Suppressor macrophage treated with lipopolysaccharide for 1 hour (primary cell): ENCODE data around the gene RRP7A.
"Not testable (repeated sequence)": the region's sequence is repeated elsewhere in the genome, so short reads cannot be mapped to it uniquely, and the experiment has no call there.

ENCODE experiments used
- DNase-seq, 3 donors: peaks; one replicate each; pipeline ENCODE4 v3.0.0-alpha.2; 2020 to 2022

The RRP7A gene

GRCh38 chr22:42493393-42493792 is 26.2 kb downstream of the RRP7A start:
- no peak for DNase-seq

DNA sequence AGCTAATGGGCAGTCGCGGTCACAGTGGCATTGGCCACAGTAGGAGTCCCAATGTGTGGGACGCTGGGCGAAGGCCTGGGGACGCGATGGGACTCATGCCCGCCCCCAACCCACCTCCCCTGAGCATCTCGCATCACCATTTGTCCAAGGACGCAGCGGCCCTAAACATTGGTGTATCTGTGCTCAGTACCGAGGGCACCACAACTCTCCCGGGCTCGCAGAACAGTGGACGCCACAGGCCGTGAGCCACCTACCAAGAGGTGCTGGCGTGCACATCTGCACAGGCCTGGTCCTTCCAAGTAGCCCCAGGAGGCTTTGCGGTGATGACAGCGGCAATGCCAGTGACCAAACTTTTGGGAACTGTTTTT is 27.3 kb downstream of the RRP7A start:
- no peak for DNase-seq

DNA sequence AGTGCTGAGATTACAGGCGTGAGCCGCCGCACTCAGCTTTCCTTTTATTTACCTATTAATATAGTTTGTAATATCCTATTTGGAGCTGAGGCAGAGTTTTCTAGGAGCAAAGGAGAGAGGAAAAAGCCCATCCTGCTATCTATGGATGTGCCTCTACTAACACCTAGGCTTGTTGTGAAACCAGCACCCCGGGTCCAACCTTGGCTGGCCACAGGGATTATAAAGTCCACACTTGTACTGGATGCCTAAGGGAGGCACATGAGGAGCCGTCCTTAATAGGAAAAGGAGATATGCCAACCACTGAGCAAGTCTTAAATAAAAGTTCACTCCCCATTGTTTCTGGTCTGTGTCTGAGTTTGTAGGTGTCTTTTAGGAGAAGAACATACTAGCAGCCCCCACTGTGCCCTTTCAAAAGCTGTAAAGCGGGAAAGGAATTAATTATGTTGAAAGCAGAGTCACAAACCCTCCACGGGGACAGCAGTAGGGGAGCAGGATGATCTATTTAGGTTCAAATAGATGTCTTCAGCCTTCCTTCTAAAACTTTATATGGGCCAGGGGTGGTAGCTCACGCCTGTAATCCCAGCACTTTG is 29.3 kb downstream of the RRP7A start:
- no peak for DNase-seq

DNA sequence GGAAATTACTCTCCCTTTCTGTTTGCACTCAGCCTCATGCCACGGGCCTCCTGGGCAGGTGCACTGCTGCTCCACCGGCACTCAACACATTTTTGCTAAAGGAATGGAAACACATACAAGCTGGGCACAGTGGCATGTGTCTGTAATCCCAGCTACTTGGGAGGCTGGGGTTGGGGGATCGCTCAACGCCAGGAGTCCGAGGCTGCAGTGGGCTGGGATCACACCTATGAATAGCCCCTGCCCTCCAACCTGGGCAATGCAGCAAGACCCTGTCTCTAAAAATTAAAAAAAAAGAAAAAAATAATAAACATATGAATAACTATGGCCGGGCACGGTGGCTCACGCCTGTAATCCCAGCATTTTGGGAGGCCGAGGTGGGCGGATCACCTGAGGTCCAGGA is 30.6 kb downstream of the RRP7A start:
- no peak for DNase-seq

DNA sequence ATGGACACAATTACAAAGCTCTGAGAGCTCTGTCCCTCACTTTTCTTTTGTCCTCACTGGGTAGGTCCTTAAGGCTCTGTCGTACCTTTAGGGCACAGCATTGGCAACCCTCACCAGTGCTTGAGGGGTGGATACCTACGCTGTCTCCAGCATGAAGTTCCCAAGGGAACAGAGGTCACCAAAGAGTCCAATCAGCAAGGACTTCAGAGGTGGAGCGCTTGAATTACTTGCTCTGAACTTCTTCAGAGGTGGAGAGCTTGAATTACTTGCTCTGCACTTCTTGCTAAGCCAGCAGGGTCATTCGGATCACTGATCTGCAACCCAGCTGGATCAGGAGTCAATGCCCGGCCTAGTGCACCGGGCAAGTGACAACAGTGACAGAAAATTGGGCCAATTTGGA is 35.1 kb downstream of the RRP7A start:
- DNase-seq: no peak

DNA sequence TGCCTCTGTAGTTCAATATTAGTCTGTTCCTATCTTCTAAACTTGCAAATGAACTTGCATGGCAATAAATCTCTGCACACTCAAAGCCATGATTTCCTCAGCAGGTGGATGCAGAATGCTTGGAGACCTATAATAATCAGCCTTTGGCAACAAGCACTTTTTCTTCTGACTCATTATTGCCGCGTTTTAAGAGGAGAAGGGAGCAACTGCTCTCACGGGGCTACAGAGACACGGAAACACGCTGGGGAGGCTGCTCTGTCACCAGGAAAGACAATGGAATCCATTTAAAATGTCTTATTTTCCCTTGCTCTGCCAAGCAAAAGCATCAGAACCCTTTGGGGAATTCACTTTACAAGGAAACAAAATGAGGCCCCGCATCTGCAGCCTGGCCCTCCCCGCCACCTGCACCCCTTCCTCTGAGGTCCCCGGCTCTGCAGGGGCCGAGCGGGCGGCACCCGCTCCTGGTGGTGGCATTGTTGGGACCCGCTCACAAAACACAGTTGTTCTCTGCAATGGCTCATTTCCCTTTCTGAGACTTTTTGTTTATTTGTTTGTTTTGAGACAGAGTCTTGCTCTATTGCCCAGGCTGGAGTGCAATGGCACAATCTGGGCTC is 35.9 kb downstream of the RRP7A start:
- DNase-seq: not testable (repeated sequence)

- DNase-seq: no peak
These were observed 44.5 kb downstream of the RRP7A start for GRCh38 chr22:42475122-42475521.

DNA sequence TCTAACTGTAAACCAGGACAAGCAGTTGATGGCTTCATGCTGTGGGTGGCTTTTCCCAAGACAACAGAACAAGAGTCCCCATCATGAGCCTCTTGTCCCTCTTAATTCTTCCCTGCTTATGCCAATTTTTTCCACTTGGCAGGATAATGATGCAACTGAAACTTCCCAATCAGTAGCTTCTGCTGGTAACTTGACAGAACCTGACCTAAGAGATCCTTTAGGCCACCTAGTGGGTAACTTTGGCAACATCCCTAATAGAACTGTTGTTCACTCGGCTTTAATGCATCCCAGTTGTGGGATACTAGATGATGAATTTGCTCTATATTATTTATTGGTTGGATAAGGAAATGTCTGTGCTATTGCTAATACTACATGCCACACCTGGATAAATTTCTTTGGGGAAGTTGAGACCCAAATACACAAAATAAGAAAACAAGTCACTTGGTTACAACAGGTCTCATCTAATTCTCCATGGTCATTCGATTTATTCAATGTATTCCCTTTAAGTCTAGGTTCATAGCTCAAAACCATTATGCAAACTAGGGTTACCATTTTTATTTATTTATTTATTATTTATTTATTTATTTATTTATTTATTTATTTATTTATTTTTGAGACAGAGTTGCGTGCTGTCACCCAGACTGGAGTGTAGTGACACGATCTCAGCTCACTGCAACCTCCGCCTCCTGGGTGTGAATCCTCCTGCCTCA is 46.0 kb downstream of the RRP7A start:
- peak; percentile 77 to 82 (median 79) for DNase-seq

- no peak for DNase-seq
These were observed 46.9 kb downstream of the RRP7A start for GRCh38 chr22:42472671-42473070.

GRCh38 chr22:42471441-42471840 is 48.2 kb downstream of the RRP7A start:
- DNase-seq: no peak

GRCh38 chr22:42470366-42471082 is 49.1 kb downstream of the RRP7A start:
- no peak for DNase-seq

DNA sequence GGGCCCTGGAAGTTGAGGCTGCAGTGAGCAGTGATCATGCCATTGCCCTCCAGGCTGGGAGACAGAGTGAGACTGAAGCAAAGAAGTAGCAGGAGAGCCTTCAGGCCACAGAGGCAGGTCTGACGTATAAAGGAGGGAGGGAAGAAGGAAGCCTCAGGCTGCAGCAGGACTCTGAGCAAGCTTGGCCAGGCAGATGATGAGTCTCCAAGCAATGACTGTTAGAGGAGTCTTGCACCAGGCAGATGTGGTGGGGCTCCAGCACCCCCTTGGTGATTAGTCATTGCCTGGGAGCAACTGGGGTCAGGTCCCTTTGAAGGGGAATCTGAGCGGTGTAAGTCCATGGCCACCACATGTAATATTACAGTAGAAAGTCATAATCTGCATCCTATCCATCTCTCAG is 50.8 kb downstream of the RRP7A start:
- peak in 1 of 3 donors; percentile 17 for DNase-seq

- no peak for DNase-seq
These were observed 57.6 kb downstream of the RRP7A start for GRCh38 chr22:42462016-42462415.

DNA sequence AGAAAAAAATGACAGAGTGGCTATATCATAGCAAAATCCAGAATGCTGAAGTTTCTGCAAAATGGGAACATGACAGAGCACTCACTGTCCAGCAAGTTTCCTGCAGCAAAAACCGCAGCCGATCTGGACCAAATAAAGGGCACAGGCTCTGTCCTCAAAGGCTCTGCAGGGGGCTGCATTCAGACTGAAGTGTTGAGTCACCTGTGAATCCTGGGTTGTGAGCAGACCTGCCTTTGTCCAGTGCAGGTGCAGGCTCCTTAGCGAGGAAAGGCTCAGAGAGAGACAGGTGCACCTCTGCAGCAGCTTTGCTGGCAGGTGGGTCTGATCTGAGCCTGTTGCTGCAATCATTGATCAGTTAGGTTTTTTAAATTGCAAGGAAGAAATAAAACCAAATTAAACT is 58.1 kb downstream of the RRP7A start:
- no peak for DNase-seq
